CD4-positive, alpha-beta T cell (primary cell): ENCODE data around the gene ZNF284. TPM values are rescaled to one million over a fixed set of nuclear protein-coding genes. Genes with fewer than 3 reads are reported as not detected.

Experiments
- ATAC-seq: fragments of 200-7000 bp; cut with Tn5 transposase; one replicate; pipeline ENCODE4 v1.10.0; 2022; ENCODE audit warnings: mild to moderate bottlenecking; ENCODE audit not compliant: poor library complexity
- CTCF ChIA-PET: fragments of 350-600 bp; sonication (Branson Sonifier 250); formaldehyde crosslinking; loops from one replicate; lab custom pipeline; 2021; ENCODE audit warnings: antibody characterized with exemption, inconsistent platforms; lab: Charles Lee
- POLR2A ChIA-PET: fragments of 350-600 bp; sonication (Branson Sonifier 250); formaldehyde crosslinking; loops from one replicate; lab custom pipeline; 2021; ENCODE audit warnings: antibody characterized with exemption, inconsistent platforms; lab: Charles Lee
- DNase-seq, 14 experiments: peaks; one replicate each; pipeline ENCODE4 v3.0.0-alpha.2; 2013 to 2020; ENCODE audit warnings: mixed read lengths in 2 of 14
- H3K27ac ChIP-seq, 2 donors: one replicate each; pipeline versions ENCODE4 v1.5.1 to v1.7.0; 2013; ENCODE audit warnings: low read length in 2 of 2, low read depth in 1 of 2, mild to moderate bottlenecking in 1 of 2
- H3K27me3 ChIP-seq, 2 experiments: 1 replicate in 1 of 2; 2 replicates in 1 of 2; pipeline versions ENCODE4 v1.6.1 to v1.7.0; 2013; ENCODE audit warnings: low read length in 2 of 2, control low read depth in 1 of 2, mild to moderate bottlenecking in 1 of 2, moderate library complexity in 1 of 2; ENCODE audit not compliant: insufficient read depth in 2 of 2, control insufficient read depth in 1 of 2
- H3K36me3 ChIP-seq: one replicate; pipeline ENCODE4 v1.6.1; 2013; ENCODE audit warnings: low read length, control low read depth; ENCODE audit not compliant: insufficient read depth
- H3K4me1 ChIP-seq: one replicate; pipeline ENCODE4 v1.6.1; 2013; ENCODE audit warnings: low read length, control low read depth; ENCODE audit not compliant: insufficient read depth
- H3K4me3 ChIP-seq: one replicate; pipeline ENCODE4 v1.5.1; 2013; ENCODE audit warnings: mild to moderate bottlenecking, low read length, moderate library complexity
- H3K9me3 ChIP-seq, 2 experiments: 1 replicate in 1 of 2; 2 replicates in 1 of 2; pipeline versions ENCODE4 v1.6.1 to v1.7.0; 2013; ENCODE audit warnings: low read length in 2 of 2, mild to moderate bottlenecking in 2 of 2, control low read depth in 1 of 2, moderate library complexity in 1 of 2; ENCODE audit not compliant: control insufficient read depth in 1 of 2, insufficient read depth in 1 of 2
- H3K27ac Mint-ChIP-seq: one replicate; pipeline ENCODE4 v1.8.0; 2020; ENCODE audit warnings: mixed read lengths
- H3K27me3 Mint-ChIP-seq: one replicate; pipeline ENCODE4 v1.8.0; 2021; ENCODE audit warnings: mixed read lengths
- H3K36me3 Mint-ChIP-seq: one replicate; pipeline ENCODE4 v1.8.0; 2021; ENCODE audit warnings: low read depth, mixed read lengths
- H3K4me1 Mint-ChIP-seq: one replicate; pipeline ENCODE4 v1.8.0; 2021; ENCODE audit warnings: low read depth, mixed read lengths
- H3K4me3 Mint-ChIP-seq: one replicate; pipeline ENCODE4 v1.8.0; 2020; ENCODE audit warnings: mild to moderate bottlenecking, mixed read lengths
- H3K9me3 Mint-ChIP-seq: one replicate; pipeline ENCODE4 v1.8.0; 2020; ENCODE audit warnings: mixed read lengths
- intact Hi-C, 2 experiments: fragments of 100-400 bp; cut with DNase I in 1 of 2; cut with micrococcal nuclease in 1 of 2; formaldehyde crosslinking; loops; one replicate each; pipeline versions ENCODE4 v1.15.1 to v1.9.0; 2023 to 2025; cut with DNase I, micrococcal nuclease
- total RNA-seq, 174 experiments: library from RNA in 2 of 174; stranded (reverse) in 2 of 174; gene quantifications; one replicate each; pipeline ENCODE4 v1.2.3 and lab custom pipeline; 2021 to 2026
- TF ChIP-seq, protein P1 (sequence below): fragments of 200-600 bp; IDR thresholded peaks from one replicate; pipeline ENCODE4 v1.8.0; 2022; ENCODE audit warnings: antibody characterized with exemption, mild to moderate bottlenecking

The ZNF284 gene
- total RNA-seq, 2 experiments from 2014 or later, result 0.92 to 1.2 TPM

DNA sequence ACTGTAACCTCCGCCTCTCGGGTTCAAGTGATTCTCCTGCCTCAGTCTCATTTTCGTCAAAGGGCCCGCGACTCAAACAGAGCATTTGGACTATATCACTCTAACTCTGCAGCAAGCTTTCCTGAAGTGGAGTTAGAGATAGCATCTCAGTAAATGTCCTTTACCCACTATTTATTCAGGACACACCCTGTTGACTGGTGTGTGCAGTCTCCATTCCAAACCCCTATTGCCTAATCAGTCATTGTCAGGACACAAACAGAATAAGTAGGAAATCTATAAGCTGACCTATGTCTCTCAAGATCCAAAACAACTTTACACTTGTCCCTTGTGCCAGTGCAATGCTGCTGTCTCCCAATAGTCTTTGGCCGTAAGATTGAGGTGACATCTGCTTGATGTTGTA, 45.3 kb upstream of the ZNF284 start:
- TF ChIP-seq, protein P1, sequence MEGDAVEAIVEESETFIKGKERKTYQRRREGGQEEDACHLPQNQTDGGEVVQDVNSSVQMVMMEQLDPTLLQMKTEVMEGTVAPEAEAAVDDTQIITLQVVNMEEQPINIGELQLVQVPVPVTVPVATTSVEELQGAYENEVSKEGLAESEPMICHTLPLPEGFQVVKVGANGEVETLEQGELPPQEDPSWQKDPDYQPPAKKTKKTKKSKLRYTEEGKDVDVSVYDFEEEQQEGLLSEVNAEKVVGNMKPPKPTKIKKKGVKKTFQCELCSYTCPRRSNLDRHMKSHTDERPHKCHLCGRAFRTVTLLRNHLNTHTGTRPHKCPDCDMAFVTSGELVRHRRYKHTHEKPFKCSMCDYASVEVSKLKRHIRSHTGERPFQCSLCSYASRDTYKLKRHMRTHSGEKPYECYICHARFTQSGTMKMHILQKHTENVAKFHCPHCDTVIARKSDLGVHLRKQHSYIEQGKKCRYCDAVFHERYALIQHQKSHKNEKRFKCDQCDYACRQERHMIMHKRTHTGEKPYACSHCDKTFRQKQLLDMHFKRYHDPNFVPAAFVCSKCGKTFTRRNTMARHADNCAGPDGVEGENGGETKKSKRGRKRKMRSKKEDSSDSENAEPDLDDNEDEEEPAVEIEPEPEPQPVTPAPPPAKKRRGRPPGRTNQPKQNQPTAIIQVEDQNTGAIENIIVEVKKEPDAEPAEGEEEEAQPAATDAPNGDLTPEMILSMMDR, result no peak
- H3K4me3 Mint-ChIP-seq, result peak overlapping the region; percentile 56
- Histone ChIP-seq H3K9me3 (peaks cover 8 to 35% of the 10 kb centered on the region in 2 experiments), H3K27ac (no peak overlapping the region), H3K27me3 (no peaks in the 10 kb centered on the region), H3K4me1 (peaks cover 14% of the 10 kb centered on the region), H3K36me3 (peaks cover 49% of the 10 kb centered on the region), H3K4me3 (no peak overlapping the region)
- CTCF ChIA-PET, result no interaction called here
- peaks cover 30% of the 10 kb centered on the region for H3K4me1 Mint-ChIP-seq
- intact Hi-C loops, result loop anchor here in 1 of 2 experiments (2.0 kb wide), 1 partner anchor 24 kb away; no protein-coding TSS in a partner anchor
- H3K36me3 Mint-ChIP-seq, result peaks cover 77% of the 10 kb centered on the region
- DNase-seq (no peak), ATAC-seq (no peak)
- POLR2A ChIA-PET, result no interaction called here
- no peak overlapping the region for H3K27ac Mint-ChIP-seq
- peaks cover 3% of the 10 kb centered on the region for H3K27me3 Mint-ChIP-seq
- peaks cover 29% of the 10 kb centered on the region for H3K9me3 Mint-ChIP-seq

- Histone ChIP-seq H3K36me3 (peaks cover 51% of the 10 kb centered on the region), H3K4me1 (no peaks in the 10 kb centered on the region), H3K27me3 (no peaks in the 10 kb centered on the region), H3K4me3 (no peak overlapping the region), H3K9me3 (peaks cover 39 to 88% of the 10 kb centered on the region in 2 experiments), H3K27ac (no peak overlapping the region)
- POLR2A ChIA-PET, result no interaction called here
- ATAC-seq (no peak), DNase-seq (no peak)
- H3K27me3 Mint-ChIP-seq, result no peaks in the 10 kb centered on the region
- CTCF ChIA-PET, result no interaction called here
- TF ChIP-seq, protein P1, result no peak
- H3K4me1 Mint-ChIP-seq, result peaks cover 10% of the 10 kb centered on the region
- no peak overlapping the region for H3K4me3 Mint-ChIP-seq
- H3K27ac Mint-ChIP-seq, result no peak overlapping the region
- intact Hi-C loops, result no loop called here
- peaks cover 84% of the 10 kb centered on the region for H3K36me3 Mint-ChIP-seq
- H3K9me3 Mint-ChIP-seq, result peaks cover 24% of the 10 kb centered on the region
Observed at GRCh38 chr19:44032001-44032610, 39.9 kb upstream of the ZNF284 start.

GRCh38 chr19:44042147-44042546, 29.8 kb upstream of the ZNF284 start:
- TF ChIP-seq, protein P1, result no peak
- peaks cover 21% of the 10 kb centered on the region for H3K36me3 Mint-ChIP-seq

More at GRCh38 chr19:44042147-44042546, 29.8 kb upstream of the ZNF284 start:
- ATAC-seq, result no peak
- Mint-ChIP-seq H3K4me3 (no peak overlapping the region), H3K27me3 (peaks cover 35% of the 10 kb centered on the region), H3K4me1 (no peaks in the 10 kb centered on the region), H3K27ac (no peak overlapping the region), H3K9me3 (peaks cover 35% of the 10 kb centered on the region)
- no peak overlapping the region for H3K27ac ChIP-seq
- ChIA-PET POLR2A (no interaction called here), CTCF (no interaction called here)
- H3K4me3 ChIP-seq, result no peak overlapping the region
- intact Hi-C loops, result no loop called here
- DNase-seq, result no peak
- peaks cover 0 to 6% of the 10 kb centered on the region in 2 experiments for H3K27me3 ChIP-seq
- no peaks in the 10 kb centered on the region for H3K36me3 ChIP-seq
- no peaks in the 10 kb centered on the region for H3K4me1 ChIP-seq
- peaks cover 9 to 21% of the 10 kb centered on the region in 2 experiments for H3K9me3 ChIP-seq
